Measurements from ENCODE around the gene RTP5.

- TF ChIP-seq, protein P1, sequence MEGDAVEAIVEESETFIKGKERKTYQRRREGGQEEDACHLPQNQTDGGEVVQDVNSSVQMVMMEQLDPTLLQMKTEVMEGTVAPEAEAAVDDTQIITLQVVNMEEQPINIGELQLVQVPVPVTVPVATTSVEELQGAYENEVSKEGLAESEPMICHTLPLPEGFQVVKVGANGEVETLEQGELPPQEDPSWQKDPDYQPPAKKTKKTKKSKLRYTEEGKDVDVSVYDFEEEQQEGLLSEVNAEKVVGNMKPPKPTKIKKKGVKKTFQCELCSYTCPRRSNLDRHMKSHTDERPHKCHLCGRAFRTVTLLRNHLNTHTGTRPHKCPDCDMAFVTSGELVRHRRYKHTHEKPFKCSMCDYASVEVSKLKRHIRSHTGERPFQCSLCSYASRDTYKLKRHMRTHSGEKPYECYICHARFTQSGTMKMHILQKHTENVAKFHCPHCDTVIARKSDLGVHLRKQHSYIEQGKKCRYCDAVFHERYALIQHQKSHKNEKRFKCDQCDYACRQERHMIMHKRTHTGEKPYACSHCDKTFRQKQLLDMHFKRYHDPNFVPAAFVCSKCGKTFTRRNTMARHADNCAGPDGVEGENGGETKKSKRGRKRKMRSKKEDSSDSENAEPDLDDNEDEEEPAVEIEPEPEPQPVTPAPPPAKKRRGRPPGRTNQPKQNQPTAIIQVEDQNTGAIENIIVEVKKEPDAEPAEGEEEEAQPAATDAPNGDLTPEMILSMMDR (IDR thresholded peaks at IDR 0.05): no peak
- no peak for TF ChIP-seq EP300 (IDR thresholded peaks at IDR 0.05)
- TF ChIP-seq POLR2A (IDR thresholded peaks at IDR 0.05): no peak
These were observed 16.6 kb downstream of the RTP5 start for GRCh38 chr2:241885946-241886643.

All from upper lobe of left lung (tissue), 4 donors.